H54 (cell line): ENCODE measurements around the gene KCNK18.
"Not testable (repeated sequence)": the region's sequence is repeated elsewhere in the genome, so short reads cannot be mapped to it uniquely, and the experiment has no call there.

Experiments used
- DNase-seq: peaks from one replicate; pipeline ENCODE4 v3.0.0; 2011; ENCODE audit warnings: low spot score, mixed read lengths; ENCODE audit not compliant: insufficient read length
- FAIRE-seq: peaks from 3 replicates; lab custom pipeline; 2011; peaks lifted over from hg19 to GRCh38; lab: Jason Lieb, UNC
- POLR2A ChIP-seq: IDR thresholded peaks from 2 replicates; pipeline ENCODE4 v1.6.1; 2011; ENCODE audit warnings: low read depth, mild to moderate bottlenecking, low read length

Gene KCNK18

DNA sequence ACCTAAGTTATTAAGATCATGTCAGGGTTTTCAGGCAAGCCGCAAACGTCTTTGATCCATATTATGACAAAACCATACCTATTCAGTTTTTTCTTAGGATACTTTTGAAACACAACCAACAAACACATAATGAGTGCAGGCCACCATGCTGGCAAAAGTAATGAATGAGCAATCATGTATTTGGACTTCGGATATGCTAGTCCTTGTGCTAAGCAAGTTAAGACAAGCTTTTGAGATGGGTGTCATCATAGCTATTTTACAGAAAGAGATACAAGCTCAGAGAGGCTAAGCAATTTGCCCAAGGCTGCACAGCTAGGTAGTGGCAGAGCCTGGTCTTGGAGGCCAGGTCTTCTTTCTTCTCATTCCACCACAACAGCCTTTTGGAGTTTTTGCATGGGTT lies 12.5 kb upstream of the KCNK18 start:
- FAIRE-seq: no peak
- TF ChIP-seq POLR2A: no peak
- DNase-seq: no peak

DNA sequence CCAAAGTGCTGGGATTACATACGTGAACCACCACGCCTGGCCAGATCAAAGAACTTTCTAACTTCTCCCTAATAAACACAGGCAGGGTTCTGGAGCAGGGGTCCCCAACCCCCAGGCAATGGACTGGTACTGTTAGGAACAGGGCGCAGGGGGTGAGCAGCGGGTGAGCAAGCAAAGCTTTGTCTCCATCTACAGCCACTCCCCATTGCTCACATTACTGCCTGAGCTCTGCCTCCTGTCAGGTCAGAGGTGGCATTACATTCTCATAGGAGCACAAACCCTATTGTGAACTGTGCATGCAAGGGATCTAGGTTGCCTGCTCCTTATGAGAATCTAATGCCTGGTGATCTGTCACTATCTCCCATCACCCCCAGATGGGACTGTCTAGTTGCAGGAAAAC lies 11.5 kb upstream of the KCNK18 start:
- not testable (repeated sequence) for DNase-seq, FAIRE-seq

DNA sequence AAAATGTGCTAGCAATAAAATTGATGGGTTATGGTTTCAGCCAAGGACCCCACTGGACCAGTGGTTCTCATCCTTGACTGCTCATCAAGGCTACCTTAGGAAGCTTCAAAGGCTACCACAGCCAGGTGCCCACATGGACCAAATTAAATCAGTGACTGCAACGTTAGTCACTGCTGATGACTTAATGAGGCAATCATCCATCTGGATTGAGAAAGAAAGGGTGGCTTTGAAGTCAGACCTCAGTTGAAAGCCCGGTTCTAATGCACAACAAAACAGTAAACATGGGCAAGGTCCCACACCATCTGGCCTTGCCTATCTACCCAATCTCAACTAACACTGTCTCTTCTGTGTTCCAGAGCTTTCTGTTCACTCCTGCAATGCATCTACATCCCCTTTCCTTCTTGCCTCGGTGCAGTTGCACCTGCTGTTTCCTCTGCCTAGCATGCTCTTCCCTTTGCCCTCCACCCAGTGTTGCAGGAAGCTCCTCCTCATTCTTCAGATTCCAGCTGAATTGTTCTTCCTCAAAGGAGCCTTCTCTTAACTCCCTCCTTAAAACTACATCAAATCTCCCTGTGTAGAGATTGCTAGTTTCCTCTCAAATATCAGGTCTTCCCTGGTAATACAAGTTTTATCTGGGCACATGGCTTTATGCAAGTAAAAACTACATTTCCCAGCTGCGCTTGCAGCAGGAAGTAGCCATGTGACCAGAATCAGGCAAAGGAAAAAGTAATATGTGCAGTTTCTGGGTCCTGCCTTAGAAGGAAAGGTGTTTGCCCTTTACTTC lies 10.3 kb upstream of the KCNK18 start:
- FAIRE-seq: no peak
- no peak for DNase-seq
- no peak for TF ChIP-seq POLR2A

DNA sequence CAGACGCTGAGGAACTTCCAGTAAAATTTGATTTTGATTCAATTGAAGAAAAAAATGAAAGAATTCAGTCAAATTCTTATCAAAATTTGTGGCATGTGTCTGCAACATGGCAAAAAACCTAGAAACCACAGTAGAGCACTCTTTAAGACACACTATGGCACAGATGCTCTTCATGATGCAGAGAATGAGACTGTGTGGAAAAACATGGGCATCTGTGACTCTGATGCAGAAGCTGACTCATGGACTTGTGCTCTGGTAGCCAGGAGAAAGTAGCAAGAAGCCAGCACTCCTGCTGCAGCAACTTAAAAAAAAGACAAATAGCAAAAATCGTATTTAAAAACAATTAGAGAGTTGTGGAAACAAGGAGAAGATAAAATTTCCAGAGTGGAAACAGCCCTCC lies 8.9 kb upstream of the KCNK18 start:
- no peak for TF ChIP-seq POLR2A
- no peak for FAIRE-seq
- DNase-seq: no peak

DNA sequence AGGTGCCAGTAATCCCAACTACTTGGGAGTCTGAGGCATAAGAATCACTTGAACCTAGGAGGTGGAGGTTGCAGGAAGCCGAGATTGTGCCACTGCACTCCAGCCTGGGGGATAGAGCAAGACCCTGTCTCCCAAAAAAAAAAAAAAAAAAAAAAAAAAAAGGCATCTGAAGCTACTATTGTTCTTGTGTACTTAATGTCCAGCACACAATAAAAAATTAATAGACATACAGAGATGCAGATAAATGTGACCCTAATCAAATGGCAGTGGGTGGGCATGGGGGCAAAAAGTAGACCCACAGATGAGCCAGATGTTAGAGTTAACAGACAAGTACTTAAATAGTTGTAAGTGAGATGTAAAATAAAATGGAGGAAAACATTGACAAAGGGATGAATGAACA lies 7.7 kb upstream of the KCNK18 start:
- no peak for DNase-seq
- TF ChIP-seq POLR2A: no peak
- FAIRE-seq: no peak

DNA sequence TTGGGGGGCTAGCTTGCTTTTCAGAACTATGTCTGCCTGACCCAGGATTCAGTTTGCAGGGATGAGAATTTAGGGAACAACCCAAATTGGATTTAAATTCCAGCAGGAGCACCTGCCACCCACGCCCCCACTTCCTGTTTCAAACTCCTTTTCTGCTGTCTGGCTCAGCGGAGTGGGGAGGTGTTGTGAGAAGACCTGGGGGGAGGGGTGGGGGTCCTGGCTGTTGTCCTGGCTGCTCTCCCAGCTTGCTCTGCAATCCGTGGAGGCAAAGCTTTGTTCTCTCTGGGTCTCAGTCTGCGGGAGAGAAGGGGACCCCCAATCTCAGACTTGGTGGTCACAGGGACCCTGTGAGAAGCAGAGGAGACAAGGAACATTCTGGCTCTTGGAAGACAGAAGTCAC lies 799 bp downstream of the KCNK18 start:
- FAIRE-seq: no peak

DNA sequence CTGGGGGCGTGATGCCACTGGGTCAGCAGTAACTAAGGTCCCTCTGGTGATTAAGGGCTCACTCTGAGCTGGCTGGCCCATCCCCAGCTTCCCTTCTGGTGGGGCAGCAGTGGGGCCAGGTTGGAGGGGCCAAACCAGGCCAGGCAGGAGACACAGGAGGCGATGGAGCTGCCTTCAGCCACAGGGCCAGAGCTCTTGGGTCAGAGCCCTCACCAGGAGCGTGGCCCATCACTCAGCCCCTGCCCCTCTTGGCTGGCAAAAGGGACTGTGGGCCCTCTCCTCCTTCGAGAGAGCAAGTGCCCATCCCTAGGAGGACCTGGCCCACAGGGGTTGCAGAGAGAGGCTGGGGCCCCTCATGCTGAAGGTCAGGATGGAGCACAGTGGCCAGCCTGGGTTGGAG lies 4.5 kb downstream of the KCNK18 start:
- DNase-seq (no peak), FAIRE-seq (no peak)

More for the DNA sequence above, 799 bp downstream of the KCNK18 start:
- TF ChIP-seq POLR2A: no peak
- no peak for DNase-seq

DNA sequence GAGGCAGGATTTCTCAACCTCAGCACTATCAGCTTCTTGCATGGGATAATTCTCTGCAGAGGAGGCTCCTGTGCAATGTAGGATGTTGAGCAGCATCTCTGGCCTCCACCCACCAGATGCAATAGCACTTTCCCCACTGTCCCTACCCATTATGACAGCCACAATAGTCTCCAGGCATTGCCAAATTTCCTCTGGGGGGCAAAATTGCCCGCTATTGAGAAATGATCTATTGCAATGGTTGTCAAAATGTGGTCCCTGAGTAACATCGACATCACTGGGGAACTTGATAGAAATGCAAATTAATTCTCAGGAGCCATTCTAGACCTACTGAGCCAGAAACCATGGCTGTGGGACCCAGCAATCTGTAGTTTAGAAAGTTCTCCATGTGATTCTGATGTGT lies 7.0 kb downstream of the KCNK18 start:
- FAIRE-seq (no peak), DNase-seq (no peak)
- TF ChIP-seq POLR2A: no peak

More for the DNA sequence above, 4.5 kb downstream of the KCNK18 start:
- TF ChIP-seq POLR2A: no peak

DNA sequence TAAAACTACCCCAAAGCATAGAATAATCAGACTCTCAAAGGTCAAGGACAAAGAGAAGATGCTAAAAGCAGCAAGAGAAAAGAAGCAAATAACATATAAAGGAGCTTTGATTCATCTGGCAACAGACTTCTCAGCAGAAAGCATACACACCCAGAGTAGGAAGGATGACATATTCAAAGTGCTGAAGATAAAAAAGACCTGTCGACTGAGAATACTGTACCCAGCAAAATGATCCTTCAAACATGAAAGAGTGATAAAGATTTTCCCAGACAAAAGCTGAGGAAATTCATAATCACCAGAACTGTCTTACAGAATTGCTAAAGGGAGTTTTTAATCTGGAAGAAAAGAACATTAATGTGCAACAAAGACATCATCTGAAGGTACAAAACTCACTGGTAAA lies 14.9 kb downstream of the KCNK18 start:
- TF ChIP-seq POLR2A: no peak
- DNase-seq (no peak), FAIRE-seq (no peak)

DNA sequence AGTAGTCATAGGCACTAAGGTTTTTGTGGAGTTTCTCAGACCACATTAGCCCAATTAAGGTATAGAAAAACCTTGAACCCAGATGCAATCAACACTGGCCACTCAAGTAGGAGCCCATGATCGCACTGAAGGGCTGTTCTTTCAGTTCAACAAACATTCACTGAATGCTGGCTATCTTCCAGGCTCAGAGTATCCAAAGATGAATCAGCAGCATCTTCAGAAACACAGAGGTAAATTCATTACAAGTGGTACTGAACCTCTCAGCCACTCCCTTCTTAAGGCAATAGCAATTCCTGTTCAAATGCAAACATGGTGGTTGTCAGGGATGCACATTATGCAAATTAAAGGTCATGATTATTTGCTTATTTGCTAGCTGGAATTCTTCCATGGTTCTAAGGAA lies 17.1 kb downstream of the KCNK18 start:
- peak; percentile 28 for DNase-seq
- no peak for TF ChIP-seq POLR2A
- no peak for FAIRE-seq

DNA sequence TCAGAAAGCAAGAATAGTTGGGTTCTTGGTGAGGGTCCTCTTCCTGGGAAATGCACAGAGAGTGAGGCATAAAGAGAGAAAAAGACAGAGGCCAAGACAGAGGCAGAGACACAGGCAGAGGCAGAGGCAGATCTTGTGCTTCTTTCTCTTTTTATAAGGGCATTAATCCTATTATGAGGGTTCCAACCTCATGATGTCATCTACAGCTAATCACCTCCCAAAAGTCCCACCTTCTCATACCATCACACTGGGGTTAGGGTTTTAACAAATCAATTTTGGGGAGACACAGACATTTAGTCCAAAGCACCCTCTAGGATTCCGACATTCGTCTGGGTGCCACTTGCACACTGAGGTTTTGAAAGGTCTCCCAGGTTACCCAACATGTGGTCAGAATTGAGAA lies 17.8 kb downstream of the KCNK18 start:
- DNase-seq: no peak
- no peak for TF ChIP-seq POLR2A
- FAIRE-seq: no peak

DNA sequence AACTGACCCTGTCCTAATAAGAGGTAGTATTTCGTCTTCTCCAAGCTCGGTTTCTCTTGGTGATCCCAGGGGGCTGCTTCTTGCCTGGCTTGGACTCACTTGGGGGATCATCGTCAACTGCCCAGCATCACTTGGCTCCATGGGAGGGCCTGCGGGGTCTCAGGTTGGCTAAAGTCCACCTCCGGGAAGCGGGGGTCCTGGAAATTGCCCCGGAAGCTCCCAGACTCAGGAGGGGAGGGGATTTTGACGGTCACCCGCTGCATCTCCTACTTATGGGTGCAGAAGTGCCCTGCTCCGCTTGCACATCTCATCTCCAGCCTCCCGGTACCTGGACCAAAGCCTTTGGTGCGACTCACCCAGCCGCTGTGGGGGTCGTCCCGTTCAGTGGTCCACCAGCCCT lies 18.7 kb downstream of the KCNK18 start:
- DNase-seq (no peak), FAIRE-seq (no peak)
- no peak for TF ChIP-seq POLR2A

DNA sequence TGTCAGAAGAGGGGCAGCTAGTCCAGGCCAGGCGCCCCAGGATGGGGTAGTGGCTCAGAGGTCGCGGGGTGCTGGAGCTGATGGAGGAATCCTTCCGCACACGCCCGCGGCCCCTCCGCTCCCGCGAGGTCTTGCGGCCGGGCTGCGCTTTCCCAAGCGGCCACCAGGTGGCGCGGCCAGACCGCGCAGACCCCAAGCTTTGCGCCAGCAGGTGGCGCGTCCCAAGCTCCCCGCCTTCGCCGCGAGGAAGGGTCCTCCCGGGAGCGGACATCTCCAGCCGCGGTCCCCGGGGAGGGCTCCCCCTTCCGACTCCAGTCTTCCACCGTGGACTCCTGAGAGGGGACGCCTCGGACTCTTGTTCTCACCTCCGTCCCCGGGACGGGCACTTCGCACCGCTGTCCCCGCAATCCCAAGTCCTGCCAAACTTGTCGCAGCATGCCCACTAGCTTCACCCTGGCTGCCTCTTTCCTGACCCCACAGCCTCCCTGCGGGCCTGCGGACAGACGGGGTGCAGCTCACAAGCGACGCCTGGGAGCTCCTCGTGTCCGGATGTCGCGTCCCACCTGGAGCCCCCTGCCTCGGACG lies 19.4 kb downstream of the KCNK18 start:
- FAIRE-seq (no peak), DNase-seq (peak; percentile 33)
- TF ChIP-seq POLR2A: no peak

DNA sequence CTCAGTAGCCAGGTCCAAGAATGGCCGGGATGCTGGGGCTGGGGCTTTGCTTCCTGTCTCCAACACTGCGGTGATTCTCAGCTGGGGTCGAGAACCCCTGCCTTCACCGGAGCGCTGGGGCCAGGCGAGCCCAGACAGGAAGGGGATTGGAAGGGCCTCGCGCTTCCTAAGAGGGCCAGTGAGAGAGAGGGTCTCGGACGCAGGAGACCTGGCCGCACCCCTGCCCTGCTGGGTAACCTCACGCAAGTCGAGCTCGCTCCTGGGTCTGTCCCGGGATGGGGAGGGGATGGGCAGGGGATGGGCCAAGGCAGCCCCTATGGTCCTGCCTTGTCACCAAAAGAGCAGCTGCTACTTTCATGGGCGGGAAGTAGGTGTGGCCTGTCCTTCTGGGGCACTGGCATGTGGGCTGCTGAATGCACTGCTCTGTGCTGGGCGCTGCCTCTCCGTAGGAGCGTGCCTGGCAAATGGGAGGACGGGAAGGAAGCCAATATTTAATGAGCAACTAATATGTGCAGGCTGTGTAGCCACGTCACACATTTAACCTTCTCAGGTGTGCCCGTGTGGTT lies 20.0 kb downstream of the KCNK18 start:
- no peak for DNase-seq
- no peak for TF ChIP-seq POLR2A
- FAIRE-seq: no peak

DNA sequence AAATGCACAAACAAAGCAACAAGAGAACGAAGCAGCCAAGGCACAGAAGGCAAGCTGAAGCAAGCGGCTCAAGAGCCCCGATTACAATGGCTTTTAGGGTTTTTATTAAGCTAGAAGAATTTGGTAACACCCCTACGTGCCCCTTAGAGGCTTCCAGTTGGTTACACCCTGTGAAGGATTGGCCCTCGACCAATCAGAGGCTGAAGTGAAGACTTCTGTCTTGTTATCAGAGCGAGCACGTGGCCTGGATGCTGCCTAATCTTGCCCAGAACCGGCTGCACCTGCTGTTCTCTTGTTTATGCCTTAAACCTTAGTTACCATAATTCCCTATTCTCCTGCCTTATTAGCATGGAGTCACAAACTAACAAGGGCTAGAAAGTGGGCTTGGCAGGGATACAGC lies 21.4 kb downstream of the KCNK18 start:
- no peak for FAIRE-seq
- TF ChIP-seq POLR2A: no peak
- no peak for DNase-seq
